Pancreas (tissue), 10 donors: ENCODE data around the gene RNF208. TPM values are rescaled to one million over a fixed set of nuclear protein-coding genes. Genes with fewer than 3 reads are reported as not detected.
"Not testable (repeated sequence)": the region's sequence is repeated elsewhere in the genome, so short reads cannot be mapped to it uniquely, and the experiment has no call there.

ENCODE experiments used
- ATAC-seq, 4 donors: fragments of 200-7000 bp; cut with Tn5 transposase; one replicate each; pipeline versions ENCODE4 v1.8.0 to v1.9.1; 2020; ENCODE audit warnings: mild to moderate bottlenecking in 4 of 4, moderate library complexity in 4 of 4
- DNase-seq, 6 donors: peaks; one replicate each; pipeline ENCODE4 v3.0.0-alpha.2; 2020
- FAIRE-seq: peaks from 2 replicates; lab custom pipeline; 2012; peaks lifted over from hg19 to GRCh38; lab: Jason Lieb, UNC
- H3K27ac ChIP-seq, 4 donors: fragments of 200-600 bp; sonication (generic); 1 replicate in 3 of 4; 2 replicates in 1 of 4; pipeline versions ENCODE4 v1.5.0 to v1.8.0; 2020
- H3K27me3 ChIP-seq, 4 donors: fragments of 200-600 bp; one replicate each; pipeline ENCODE4 v1.8.0; 2021
- H3K36me3 ChIP-seq, 3 donors: fragments of 200-600 bp; sonication (generic) in 1 of 3; one replicate each; pipeline versions ENCODE4 v1.5.0 to v1.8.0; 2020 to 2021
- H3K4me1 ChIP-seq, 3 donors: fragments of 200-600 bp; one replicate each; pipeline ENCODE4 v1.8.0; 2021
- H3K4me3 ChIP-seq, 4 donors: fragments of 200-600 bp; sonication (generic) in 2 of 4; one replicate each; pipeline versions ENCODE4 v1.5.0 to v1.8.0; 2020 to 2021
- H3K9me3 ChIP-seq, 4 donors: fragments of 200-600 bp; one replicate each; pipeline ENCODE4 v1.8.0; 2021
- WGBS, 2 donors: extraction: QIAGEN DNeasy Blood & Tissue Kit; methylation state at CpG; one replicate each; pipeline ENCODE4 v1.1.7; 2013; 5-methylcytosine and 5-hydroxymethylcytosine counted together
- intact Hi-C, 3 donors: fragments of 100-400 bp; cut with DNase I; formaldehyde crosslinking; loops; one replicate each; pipeline versions ENCODE4 v1.11.1 to v1.14.2; 2022
- polyA plus RNA-seq, 2 donors: library from polyadenylated mRNA; stranded (reverse); fragments of 200-250 nt; gene quantifications; one replicate each; pipeline ENCODE4 v1.2.3, GENCODE V29; 2013
- total RNA-seq, 6 donors: library from RNA; stranded (reverse); fragmentation: NEBNext Ultra II Directional in 4 of 6; extraction: Animal tissue kit (Norgen Biotek cat#: 25700) in 4 of 6; gene quantifications; one replicate each; pipeline versions ENCODE4 v1.2.1 to v1.2.4, GENCODE V29; 2021 to 2023
- TF ChIP-seq, protein P1 (sequence below), 4 donors: fragments of 200-600 bp; sonication (generic) in 3 of 4; IDR thresholded peaks; one replicate each; pipeline versions ENCODE4 v1.5.0 to v1.8.0; 2021; ENCODE audit warnings: antibody characterized with exemption in 4 of 4
- donor health status: healthy with polysubstance abuse.
- donor health status: DM: no; HTN: no; CAD: no; lungs with moderate emphysema.
- donor health status: DM: no; HTN: no; CAD: no.
- donor health status: control.
- donor health status: control.
- donor health status: Bipolar disorder and iron deficiency.
- donor health status: DM: yes; HTN: yes; CAD: no.
- donor health status: DM: no; HTN: no; CAD: no.
- donor health status: DM: no; HTN: no; CAD: no.
- donor health status: DM: yes; HTN: yes; CAD: no.

RNF208 gene
- total and polyA plus RNA-seq, 8 donors = 3.3 to 20.7 (median 3.4) TPM

DNA sequence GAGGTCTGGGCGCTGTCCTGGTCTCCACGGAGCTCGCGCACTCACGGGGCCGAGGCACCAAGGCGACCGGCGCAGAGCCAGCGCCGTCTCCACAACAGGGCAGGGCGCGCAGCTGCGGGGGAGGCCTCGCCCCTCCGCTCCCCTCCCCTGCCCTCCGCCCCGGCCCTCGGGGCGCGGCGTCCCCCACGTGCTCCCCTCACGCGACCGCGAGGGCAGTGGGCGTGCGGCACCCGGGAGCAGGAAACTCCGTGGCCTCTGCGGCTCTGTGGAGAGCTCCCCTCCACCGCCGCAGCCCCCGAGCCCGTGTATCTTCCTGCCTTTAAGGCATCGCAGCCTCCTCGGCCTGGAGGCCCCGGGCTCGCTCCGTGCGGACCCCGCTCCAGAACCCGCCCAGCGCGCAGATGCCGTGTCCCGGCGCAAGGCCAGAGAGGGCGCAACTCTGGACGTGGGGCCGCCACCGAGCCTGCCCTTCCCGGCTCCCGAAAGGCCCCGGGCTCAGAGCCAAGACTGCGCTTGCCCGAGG is 18.3 kb upstream of the RNF208 start:
- ATAC-seq = peak; percentile 22 to 43 (median 36)
- DNase-seq = peak in 5 of 6 donors; percentile 73 to 91 (median 81)
- peaks cover 7 to 11% (median 8%) of the 10 kb centered on the region in 3 donors for H3K36me3 ChIP-seq
- peak overlapping the region; percentile 95 to 96 (median 96) for H3K27ac ChIP-seq
- peak overlapping the region; percentile 61 to 90 (median 72) for H3K4me3 ChIP-seq
- WGBS, 2 donors = 0 to 1% methylated on average over 51 to 58 of the region's 58 CpGs
- H3K4me1 ChIP-seq = peaks cover 10 to 32% (median 23%) of the 10 kb centered on the region in 3 donors
- H3K9me3 ChIP-seq = no peaks in the 10 kb centered on the region
- intact Hi-C loops = no loop called here
- TF ChIP-seq, protein P1, sequence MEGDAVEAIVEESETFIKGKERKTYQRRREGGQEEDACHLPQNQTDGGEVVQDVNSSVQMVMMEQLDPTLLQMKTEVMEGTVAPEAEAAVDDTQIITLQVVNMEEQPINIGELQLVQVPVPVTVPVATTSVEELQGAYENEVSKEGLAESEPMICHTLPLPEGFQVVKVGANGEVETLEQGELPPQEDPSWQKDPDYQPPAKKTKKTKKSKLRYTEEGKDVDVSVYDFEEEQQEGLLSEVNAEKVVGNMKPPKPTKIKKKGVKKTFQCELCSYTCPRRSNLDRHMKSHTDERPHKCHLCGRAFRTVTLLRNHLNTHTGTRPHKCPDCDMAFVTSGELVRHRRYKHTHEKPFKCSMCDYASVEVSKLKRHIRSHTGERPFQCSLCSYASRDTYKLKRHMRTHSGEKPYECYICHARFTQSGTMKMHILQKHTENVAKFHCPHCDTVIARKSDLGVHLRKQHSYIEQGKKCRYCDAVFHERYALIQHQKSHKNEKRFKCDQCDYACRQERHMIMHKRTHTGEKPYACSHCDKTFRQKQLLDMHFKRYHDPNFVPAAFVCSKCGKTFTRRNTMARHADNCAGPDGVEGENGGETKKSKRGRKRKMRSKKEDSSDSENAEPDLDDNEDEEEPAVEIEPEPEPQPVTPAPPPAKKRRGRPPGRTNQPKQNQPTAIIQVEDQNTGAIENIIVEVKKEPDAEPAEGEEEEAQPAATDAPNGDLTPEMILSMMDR (IDR thresholded peaks at IDR 0.05) = no peak
- FAIRE-seq = no peak
- H3K27me3 ChIP-seq = no peaks in the 10 kb centered on the region

DNA sequence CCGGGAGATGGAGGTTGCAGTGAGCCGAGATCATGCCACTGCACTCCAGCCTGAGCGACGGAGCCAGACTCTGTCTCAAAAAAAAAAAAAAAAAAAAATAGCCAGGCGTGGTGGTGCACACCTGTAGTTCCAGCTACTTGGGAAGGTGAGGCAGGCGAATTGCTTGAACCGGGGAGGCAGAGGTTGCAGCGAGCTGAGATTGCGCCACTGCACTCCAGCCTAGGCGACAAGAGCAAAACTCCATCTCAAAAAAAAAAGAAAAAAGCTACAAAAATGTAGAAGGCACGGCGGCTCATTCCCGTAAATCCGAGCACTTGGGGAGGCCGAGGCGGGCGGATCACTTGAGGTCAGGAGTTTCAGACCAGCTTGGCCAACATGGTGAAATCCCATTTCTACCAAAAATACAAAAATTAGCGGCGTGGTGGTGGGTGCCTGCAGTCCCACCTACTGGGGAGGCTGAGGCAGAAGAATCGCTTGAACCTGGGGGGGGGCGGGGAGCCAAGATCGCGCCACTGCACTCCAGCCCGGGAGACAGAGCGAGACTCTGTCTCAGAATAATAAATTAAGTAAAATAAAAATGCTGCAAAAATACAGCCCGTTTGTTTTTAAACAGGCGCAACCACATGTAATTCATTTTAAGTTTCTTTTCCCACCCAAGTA is 17.6 kb upstream of the RNF208 start:
- not testable (repeated sequence) for ATAC-seq, H3K27me3 ChIP-seq, H3K9me3 ChIP-seq, FAIRE-seq, DNase-seq
- Histone ChIP-seq H3K4me1 (peaks cover 10 to 32% (median 23%) of the 10 kb centered on the region in 3 donors), H3K4me3 (peak overlapping the region; percentile 61 to 90 (median 72)), H3K36me3 (peaks cover 7 to 11% (median 8%) of the 10 kb centered on the region in 3 donors), H3K27ac (peak overlapping the region; percentile 95 to 96 (median 96))
- intact Hi-C loops = loop anchor here in 2 of 3 donors (5.0 to 10.0 kb wide), 2 partner anchors 47 to 125 kb away; partner anchors contain the start of gene DPP7 (in 1 of the 2)
- 51 to 56% methylated on average over 26 to 27 of the region's 27 CpGs for WGBS, 2 donors

DNA sequence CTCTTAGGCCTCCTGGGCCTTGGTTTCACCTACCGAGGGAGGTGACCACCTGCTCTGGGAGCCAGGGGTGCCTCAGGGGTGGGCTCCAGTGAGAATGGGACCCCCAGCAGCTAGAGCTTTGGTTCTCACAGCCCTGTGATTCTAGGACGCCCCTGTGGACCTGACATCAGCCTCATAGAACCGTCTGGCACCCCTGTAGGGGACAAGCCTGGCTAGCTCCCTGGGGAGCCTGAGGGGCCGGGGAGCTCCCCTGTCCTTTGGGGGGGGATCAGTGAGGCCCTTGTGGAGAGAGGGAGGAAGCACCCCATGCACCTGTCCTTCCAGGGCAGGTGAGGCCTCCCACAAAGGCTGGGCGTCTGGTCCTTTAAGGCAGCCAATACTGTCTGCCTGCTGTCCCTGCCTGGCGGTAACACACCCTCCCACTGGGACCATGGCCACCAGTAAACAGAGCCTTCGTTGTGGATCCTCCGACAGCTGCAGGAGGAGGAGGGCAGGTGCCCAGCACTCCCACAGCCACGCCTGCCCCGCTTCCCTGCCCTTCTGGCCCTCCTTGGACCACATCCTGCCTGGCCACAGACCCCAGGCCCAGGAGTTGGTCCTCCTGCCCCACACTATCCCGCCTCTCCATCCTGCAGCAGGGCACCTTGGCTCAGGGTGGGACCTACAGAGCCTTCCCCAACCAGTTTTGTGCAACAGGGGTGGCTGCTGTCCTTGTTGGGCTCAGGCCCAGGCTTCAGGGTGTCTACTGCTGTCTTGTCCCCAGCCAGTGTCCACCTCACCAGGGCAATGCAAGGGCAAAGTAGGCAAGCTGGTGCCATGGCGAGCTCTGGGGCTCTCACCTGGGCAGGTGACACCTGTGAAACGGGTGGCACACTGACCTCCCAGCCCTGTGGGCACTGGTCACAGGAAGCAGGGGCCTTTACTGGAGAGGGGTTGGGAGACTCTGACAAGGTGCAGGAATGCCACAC is 16.0 kb upstream of the RNF208 start:
- Histone ChIP-seq H3K36me3 (peaks cover 3 to 6% (median 5%) of the 10 kb centered on the region in 3 donors), H3K4me3 (no peak overlapping the region), H3K27ac (peak overlapping the region in 3 of 4 donors; percentile 31 to 60 (median 39)), H3K9me3 (no peaks in the 10 kb centered on the region), H3K4me1 (peaks cover 10 to 25% (median 11%) of the 10 kb centered on the region in 3 donors), H3K27me3 (no peaks in the 10 kb centered on the region)
- FAIRE-seq (no peak), DNase-seq (peak in 1 of 6 donors; percentile 51), ATAC-seq (no peak)
- TF ChIP-seq, protein P1 (IDR thresholded peaks at IDR 0.05) = no peak
- intact Hi-C loops = loop anchor here in 2 of 3 donors (5.0 to 10.0 kb wide), 2 partner anchors 46 to 123 kb away; partner anchors contain the start of gene DPP7 (in 1 of the 2)
- 46 to 47% methylated on average over 13 of the region's 13 CpGs for WGBS, 2 donors

DNA sequence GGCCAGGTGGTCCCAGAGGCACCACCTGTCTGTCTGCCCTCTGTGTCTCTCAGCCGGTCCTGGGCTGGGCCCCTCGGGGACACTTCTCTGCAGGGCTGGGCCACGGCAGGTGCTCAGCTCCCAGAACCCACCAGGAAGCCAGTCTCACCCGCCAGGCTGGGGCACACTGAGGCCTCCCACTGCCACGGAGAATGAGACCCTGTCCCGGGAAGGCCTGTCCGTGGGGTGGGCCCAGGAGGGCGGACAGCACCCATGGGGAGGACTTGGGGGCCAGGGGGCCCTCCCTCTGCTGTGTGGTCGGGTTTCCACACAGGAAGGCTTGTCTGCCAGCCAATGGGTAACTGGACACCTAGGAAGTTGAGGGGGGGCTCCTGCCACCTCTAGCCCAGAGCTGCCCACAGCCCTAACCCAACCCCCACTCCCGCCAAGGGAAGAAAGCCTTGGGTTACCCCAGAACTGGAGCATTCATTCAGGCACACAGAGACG is 14.9 kb upstream of the RNF208 start:
- no peaks in the 10 kb centered on the region for H3K36me3 ChIP-seq
- H3K9me3 ChIP-seq = no peaks in the 10 kb centered on the region
- H3K4me3 ChIP-seq = peak overlapping the region in 1 of 4 donors; percentile 6
- TF ChIP-seq, protein P1 (IDR thresholded peaks at IDR 0.05) = no peak
- peak in 1 of 6 donors; percentile 36 for DNase-seq
- 29 to 34% methylated on average over 11 of the region's 11 CpGs for WGBS, 2 donors
- intact Hi-C loops = loop anchor here in 2 of 3 donors (5.0 to 10.0 kb wide), 2 partner anchors 45 to 122 kb away; partner anchors contain the start of gene DPP7 (in 1 of the 2)
- H3K27ac ChIP-seq = no peak overlapping the region
- FAIRE-seq = no peak
- peaks cover 5 to 19% (median 10%) of the 10 kb centered on the region in 3 donors for H3K4me1 ChIP-seq
- no peaks in the 10 kb centered on the region for H3K27me3 ChIP-seq
- ATAC-seq = no peak
